ENCODE data around the gene PIEZO1.

DNA sequence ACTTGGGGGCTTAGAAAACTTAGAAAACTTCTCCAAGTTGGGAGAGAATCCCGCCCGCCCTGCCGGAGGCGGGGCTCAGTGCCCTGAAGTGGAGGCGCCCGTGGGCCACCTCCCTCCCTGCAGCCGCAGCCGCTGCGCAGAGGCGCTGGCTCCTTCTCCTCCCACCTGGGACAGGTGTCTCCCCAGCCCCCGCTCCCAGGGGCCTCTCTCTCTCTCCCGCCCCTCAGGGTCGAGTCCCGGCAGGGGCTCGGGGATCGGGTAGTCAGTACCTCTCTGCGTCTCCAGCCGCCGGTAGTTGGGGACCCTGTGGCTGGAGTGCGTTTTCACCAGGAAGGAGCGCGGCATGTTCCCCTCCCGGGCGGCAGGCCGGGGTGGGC lies 99.0 kb downstream of the PIEZO1 start:
- no peak for TF ChIP-seq SRF (CRISPR knock-in tag; IDR thresholded peaks at IDR 0.05)
- TF ChIP-seq SAFB (IDR thresholded peaks at IDR 0.05; ENCODE audit: borderline replicate concordance, low read depth, low read length) = no peak
- no peak for TF ChIP-seq DACH1 (IDR thresholded peaks at IDR 0.05; ENCODE audit: partially characterized antibody)
- no peak for TF ChIP-seq CHD1 (IDR thresholded peaks at IDR 0.05; ENCODE audit: low read length)
- TF ChIP-seq, protein P1, sequence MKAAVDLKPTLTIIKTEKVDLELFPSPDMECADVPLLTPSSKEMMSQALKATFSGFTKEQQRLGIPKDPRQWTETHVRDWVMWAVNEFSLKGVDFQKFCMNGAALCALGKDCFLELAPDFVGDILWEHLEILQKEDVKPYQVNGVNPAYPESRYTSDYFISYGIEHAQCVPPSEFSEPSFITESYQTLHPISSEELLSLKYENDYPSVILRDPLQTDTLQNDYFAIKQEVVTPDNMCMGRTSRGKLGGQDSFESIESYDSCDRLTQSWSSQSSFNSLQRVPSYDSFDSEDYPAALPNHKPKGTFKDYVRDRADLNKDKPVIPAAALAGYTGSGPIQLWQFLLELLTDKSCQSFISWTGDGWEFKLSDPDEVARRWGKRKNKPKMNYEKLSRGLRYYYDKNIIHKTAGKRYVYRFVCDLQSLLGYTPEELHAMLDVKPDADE (conservative IDR thresholded peaks at IDR 0.05; ENCODE audit: control insufficient read depth, low read depth, low read length) = no peak
- TF ChIP-seq TBL1XR1 (IDR thresholded peaks at IDR 0.05; ENCODE audit: low read length in 2 of 2) = no peak
